Neutrophil (primary cell): ENCODE measurements around the gene IFNA14.

Source experiments
- H3K27ac ChIP-seq: fragments of 200-600 bp; sonication (generic); 2 replicates; pipeline ENCODE4 v1.5.1; 2016; ENCODE audit warnings: mild to moderate bottlenecking, moderate library complexity
- H3K27me3 ChIP-seq: fragments of 200-600 bp; sonication (generic); 2 replicates; pipeline ENCODE4 v1.6.0; 2016; ENCODE audit warnings: mild to moderate bottlenecking
- H3K36me3 ChIP-seq: fragments of 200-600 bp; sonication (generic); 2 replicates; pipeline ENCODE4 v1.5.1; 2017
- H3K4me1 ChIP-seq, 2 experiments: fragments of 200-600 bp in 1 of 2; sonication (generic) in 1 of 2; 1 replicate in 1 of 2; 2 replicates in 1 of 2; pipeline versions ENCODE4 v1.5.1 to v1.6.1; 2013 to 2016; ENCODE audit warnings: low read depth in 1 of 2, low read length in 1 of 2, mild to moderate bottlenecking in 1 of 2, moderate library complexity in 1 of 2; ENCODE audit not compliant: control insufficient read depth in 1 of 2, insufficient read depth in 1 of 2
- H3K4me3 ChIP-seq, 2 experiments: fragments of 200-600 bp in 1 of 2; sonication (generic) in 1 of 2; 1 replicate in 1 of 2; 2 replicates in 1 of 2; pipeline ENCODE4 v1.5.1; 2013 to 2016; ENCODE audit warnings: low read depth in 1 of 2, low read length in 1 of 2, mild to moderate bottlenecking in 1 of 2, moderate library complexity in 1 of 2
- H3K9me3 ChIP-seq: fragments of 200-600 bp; sonication (generic); 2 replicates; pipeline ENCODE4 v1.5.1; 2016
- TF ChIP-seq, protein P1 (sequence below): fragments of 200-600 bp; sonication (generic); IDR thresholded peaks from 2 replicates; pipeline ENCODE4 v1.5.1; 2016; ENCODE audit warnings: antibody characterized with exemption

IFNA14 gene

GRCh38 chr9:21267485-21268346 is 27.9 kb upstream of the IFNA14 start:
- Histone ChIP-seq H3K27ac (no peak overlapping the region), H3K9me3 (no peaks in the 10 kb centered on the region), H3K4me3 (no peak overlapping the region), H3K27me3 (no peaks in the 10 kb centered on the region), H3K4me1 (peaks cover 6 to 11% of the 10 kb centered on the region in 2 experiments), H3K36me3 (no peaks in the 10 kb centered on the region)
- TF ChIP-seq, protein P1, sequence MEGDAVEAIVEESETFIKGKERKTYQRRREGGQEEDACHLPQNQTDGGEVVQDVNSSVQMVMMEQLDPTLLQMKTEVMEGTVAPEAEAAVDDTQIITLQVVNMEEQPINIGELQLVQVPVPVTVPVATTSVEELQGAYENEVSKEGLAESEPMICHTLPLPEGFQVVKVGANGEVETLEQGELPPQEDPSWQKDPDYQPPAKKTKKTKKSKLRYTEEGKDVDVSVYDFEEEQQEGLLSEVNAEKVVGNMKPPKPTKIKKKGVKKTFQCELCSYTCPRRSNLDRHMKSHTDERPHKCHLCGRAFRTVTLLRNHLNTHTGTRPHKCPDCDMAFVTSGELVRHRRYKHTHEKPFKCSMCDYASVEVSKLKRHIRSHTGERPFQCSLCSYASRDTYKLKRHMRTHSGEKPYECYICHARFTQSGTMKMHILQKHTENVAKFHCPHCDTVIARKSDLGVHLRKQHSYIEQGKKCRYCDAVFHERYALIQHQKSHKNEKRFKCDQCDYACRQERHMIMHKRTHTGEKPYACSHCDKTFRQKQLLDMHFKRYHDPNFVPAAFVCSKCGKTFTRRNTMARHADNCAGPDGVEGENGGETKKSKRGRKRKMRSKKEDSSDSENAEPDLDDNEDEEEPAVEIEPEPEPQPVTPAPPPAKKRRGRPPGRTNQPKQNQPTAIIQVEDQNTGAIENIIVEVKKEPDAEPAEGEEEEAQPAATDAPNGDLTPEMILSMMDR = no peak

DNA sequence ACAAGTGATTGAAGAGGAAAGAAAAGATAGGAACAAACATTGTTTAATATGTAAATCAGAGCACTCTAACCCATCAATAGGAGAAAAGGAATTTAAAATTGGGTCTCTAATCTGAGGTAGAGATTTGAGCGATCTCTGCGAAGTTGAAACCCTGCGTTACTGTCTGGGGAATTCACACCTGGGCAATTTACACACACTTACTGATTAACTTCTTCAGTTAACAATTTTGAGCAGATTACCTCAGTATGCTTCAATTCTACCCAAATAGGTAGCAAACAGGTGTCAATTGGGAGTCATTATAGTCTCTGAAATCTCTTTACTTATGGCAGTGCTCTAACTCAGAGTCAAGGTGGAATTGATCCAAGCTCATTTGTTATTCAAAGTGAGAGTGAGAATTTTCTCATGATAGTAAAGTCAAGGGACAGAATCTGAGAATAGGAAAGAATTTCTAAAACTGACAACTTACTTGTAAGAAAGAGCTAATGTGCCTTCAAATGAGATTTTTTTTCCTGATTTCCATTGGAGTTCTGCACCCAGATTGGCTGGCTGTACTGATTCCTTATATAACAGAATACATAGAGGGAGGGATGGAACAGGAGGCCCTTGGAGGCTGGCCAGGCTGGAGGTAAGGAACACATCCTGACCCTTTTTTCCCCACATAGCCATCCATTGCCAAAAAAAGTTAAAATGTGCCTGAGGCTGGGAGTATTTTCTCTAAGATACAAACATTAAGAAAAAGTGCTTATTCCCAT is 27.1 kb upstream of the IFNA14 start:
- H3K36me3 ChIP-seq = no peaks in the 10 kb centered on the region

GRCh38 chr9:21265421-21266189 is 25.8 kb upstream of the IFNA14 start:
- no peak overlapping the region for H3K27ac ChIP-seq

More for the DNA sequence above, 27.1 kb upstream of the IFNA14 start:
- Histone ChIP-seq H3K4me3 (no peak overlapping the region), H3K4me1 (peaks cover 6 to 11% of the 10 kb centered on the region in 2 experiments), H3K9me3 (no peaks in the 10 kb centered on the region), H3K27me3 (no peaks in the 10 kb centered on the region), H3K27ac (no peak overlapping the region)
- TF ChIP-seq, protein P1 = no peak

DNA sequence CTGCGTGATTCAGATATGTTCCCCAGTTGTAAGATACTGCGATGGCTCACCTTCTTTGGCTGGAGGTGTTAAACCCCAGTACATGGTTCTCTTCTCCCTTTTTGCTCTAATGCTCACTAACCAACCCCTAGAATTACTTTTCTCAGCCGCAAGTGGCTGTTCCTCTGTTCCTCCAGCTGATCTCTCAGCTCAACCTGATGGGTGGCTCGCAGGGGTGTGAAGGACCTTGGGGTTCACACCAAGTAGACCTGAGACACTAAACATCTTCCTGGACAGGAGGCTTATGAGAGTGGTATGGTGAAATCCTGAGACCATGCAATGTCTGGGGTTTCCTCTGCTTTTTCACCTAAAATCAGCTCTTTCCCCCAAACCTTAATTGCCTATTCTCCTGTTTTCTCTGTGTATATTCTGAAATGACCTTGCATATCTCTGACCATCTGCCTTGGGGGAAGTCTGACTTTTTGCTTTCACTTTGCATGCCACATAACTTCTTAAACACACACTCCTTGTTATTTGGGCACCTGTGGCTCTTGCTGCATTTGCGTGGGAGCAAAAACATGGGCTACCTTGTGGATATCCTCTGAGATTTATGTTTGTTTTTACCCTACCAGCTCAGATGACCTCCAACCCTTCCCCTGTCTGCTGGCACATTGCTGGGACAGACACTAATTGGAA is 15.9 kb upstream of the IFNA14 start:
- Histone ChIP-seq H3K27me3 (no peaks in the 10 kb centered on the region), H3K9me3 (no peaks in the 10 kb centered on the region), H3K4me1 (peaks cover 49 to 55% of the 10 kb centered on the region in 2 experiments), H3K4me3 (no peak overlapping the region), H3K36me3 (no peaks in the 10 kb centered on the region), H3K27ac (no peak overlapping the region)
- TF ChIP-seq, protein P1 = no peak

More at GRCh38 chr9:21265421-21266189, 25.8 kb upstream of the IFNA14 start:
- Histone ChIP-seq H3K4me1 (peaks cover 6 to 11% of the 10 kb centered on the region in 2 experiments), H3K27me3 (no peaks in the 10 kb centered on the region), H3K9me3 (no peaks in the 10 kb centered on the region), H3K4me3 (no peak overlapping the region), H3K36me3 (no peaks in the 10 kb centered on the region)
- TF ChIP-seq, protein P1 = no peak
